ELR (cell line): ENCODE measurements around the gene VPS8.
A peak's percentile ranks its signal among the peaks of the same experiment; 100 is the strongest.

Source experiments
- DNase-seq: peaks from one replicate; pipeline ENCODE4 v3.0.0-alpha.2; 2015; ENCODE audit warnings: low read depth

Gene VPS8

DNA sequence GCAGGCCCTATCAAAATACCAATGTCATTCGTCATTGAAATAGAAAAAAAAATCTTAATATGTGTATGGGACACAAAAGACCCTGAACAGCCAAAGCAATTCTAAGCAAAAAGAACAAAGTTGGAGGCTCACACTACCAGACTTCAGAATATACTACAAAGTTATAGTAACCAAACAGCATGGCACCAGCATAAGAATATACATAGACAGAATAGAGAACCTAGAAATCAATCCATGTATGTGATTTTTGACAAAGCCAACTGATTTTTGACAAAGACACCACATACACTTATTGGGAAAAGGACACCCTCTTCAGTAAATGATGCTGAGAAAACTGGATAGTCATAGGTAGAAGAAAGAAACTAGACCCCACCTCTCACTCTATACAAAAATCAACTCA lies 245.9 kb downstream of the VPS8 start:
- DNase-seq = no peak

DNA sequence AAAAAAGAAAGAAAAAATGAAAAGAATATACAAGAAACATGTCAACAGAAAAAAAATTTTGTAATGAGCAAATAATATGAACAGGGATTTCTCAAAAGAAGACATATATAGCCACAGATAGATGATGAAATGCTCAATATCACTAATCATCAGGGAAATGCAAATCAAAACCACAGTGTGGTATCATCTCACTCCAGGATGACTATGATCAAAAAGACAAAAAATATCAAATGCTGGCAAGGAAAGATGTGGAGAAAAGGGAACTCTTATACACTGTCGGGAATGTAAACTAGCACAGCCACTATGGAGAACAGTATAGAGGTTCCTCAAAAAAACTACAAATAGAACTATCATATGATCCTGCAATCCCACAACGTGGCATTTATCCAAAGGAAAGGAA lies 246.8 kb downstream of the VPS8 start:
- no peak for DNase-seq

DNA sequence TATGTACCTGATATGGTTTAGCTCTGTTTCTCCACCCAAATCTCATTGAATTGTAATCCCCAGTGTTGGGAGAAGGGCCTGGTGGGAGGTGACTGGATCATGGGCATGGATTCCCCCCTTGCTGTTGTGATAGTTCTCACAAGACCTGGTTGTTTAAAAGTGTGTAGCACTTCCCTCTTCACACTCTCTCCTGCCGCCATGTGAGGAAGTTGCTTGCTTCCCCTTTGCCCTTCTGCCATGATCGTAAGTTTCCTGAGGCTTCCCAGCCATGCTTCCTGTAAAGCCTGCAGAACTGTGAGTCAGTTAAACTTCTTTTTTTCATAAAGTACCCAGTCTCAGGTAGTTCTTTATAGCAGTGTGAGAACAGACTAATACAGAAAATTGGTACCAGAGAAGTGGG lies 247.8 kb downstream of the VPS8 start:
- no peak for DNase-seq

DNA sequence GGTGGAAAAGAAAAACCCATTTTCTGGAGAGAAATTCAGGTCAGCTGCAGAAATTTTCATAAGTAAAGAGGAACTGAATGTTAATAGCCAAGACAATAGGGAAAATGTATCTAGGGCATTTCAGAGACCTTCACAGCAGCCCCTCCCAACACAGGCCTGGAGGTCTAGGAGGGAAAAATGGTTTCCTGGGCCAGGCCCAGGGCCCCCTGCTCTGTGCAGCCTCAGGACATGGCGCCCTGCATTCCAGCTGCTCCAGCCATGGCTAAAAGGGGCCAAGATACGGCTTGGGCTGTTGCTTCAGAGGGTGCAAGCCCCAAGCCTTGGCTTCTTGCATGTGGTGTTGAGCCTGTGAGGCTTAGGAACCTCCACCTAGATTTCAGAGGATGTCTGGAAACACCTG lies 248.7 kb downstream of the VPS8 start:
- DNase-seq = no peak

DNA sequence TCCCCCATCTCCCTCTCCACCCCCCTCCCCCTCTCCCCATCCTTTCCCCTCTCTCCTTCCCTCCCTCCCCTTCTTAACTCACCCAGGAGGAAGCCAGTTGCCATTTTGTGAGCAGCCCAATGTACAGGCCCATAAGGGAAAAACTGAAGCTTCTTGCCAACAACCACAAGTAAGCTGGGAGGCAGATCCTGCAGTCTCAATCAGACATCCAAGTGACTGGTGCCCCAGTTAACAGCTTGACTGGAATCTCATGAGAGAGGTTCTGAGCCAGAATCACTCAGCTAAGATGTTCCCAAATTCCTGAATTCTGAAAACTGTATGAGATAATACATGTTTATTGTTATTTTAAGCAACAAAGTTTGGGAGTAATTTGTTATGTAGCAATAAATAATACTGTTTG lies 250.2 kb downstream of the VPS8 start:
- no peak for DNase-seq

DNA sequence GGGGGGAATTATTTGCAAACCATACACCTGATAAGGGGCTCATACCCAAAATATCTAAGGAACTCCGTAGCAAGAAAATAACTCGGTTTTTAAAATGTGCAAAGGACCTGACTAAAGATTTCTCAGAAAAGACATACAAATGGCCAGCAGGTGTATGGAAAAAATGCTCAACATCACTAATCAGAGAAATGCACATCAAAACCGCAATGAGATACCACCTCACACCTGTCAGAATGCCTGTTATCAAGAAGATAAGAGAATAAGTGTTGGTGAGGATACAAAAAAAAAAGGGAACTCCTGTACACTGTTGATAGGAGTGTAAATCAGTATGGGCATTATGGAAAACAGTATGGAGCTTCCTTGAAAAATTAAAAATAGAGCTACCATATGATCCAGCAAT lies 251.5 kb downstream of the VPS8 start:
- no peak for DNase-seq

DNA sequence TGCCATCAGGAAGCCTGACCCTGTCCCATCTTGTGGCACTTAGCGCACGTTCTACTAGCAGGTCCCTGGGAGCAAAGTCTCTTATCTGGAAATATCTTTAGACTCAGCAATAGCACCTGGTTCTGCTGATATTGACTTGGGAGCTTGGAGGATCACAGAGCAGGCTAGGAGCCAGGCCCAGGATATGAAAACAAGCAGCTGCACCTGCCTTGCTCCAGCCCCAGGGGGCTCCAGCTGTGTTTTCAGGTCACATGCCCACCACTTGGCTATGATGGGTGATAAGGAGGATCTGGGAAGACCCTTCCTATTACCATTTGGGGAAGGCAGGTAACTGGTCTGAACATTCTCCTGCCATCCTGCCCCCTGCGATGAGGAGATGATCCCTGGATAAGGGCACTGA lies 253.1 kb downstream of the VPS8 start:
- DNase-seq = no peak

DNA sequence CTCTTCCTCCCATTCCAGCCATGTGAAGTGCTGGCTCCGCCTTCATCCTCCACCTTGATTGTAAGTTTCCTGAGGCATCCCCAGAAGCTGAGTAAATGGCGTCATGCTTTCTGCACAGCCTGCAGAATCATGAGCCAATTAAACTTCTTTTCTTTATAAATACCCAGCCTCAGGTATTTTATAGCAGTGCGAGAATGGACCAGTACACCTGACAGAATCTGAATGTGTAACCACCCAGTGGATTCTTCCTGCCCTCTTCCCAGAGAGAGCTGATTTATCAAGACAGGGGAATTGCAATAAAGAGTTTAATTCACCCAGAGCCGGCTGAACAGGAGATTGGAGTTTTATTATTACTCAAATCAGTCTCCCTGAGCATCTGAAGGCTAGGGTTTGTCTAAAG lies 254.3 kb downstream of the VPS8 start:
- DNase-seq = no peak

DNA sequence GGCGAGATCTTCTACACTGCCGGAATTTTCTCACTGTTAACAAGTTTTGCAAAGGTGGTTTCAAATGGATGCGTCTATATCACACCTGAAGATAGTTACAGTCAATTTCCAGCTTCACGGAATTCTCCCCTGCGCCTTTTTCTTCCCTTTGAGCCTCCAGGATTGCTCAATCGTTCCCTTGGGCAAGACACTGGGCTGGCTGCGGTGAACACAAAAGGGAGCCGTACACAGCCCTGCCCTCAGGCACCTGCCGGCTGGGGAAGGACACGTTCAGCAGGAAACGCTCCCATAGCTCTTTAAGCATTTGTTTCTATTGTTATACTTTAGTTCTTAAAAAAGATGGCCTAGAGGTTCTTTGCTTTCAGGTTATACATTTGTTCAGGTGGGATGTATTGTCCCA lies 255.2 kb downstream of the VPS8 start:
- DNase-seq = no peak

DNA sequence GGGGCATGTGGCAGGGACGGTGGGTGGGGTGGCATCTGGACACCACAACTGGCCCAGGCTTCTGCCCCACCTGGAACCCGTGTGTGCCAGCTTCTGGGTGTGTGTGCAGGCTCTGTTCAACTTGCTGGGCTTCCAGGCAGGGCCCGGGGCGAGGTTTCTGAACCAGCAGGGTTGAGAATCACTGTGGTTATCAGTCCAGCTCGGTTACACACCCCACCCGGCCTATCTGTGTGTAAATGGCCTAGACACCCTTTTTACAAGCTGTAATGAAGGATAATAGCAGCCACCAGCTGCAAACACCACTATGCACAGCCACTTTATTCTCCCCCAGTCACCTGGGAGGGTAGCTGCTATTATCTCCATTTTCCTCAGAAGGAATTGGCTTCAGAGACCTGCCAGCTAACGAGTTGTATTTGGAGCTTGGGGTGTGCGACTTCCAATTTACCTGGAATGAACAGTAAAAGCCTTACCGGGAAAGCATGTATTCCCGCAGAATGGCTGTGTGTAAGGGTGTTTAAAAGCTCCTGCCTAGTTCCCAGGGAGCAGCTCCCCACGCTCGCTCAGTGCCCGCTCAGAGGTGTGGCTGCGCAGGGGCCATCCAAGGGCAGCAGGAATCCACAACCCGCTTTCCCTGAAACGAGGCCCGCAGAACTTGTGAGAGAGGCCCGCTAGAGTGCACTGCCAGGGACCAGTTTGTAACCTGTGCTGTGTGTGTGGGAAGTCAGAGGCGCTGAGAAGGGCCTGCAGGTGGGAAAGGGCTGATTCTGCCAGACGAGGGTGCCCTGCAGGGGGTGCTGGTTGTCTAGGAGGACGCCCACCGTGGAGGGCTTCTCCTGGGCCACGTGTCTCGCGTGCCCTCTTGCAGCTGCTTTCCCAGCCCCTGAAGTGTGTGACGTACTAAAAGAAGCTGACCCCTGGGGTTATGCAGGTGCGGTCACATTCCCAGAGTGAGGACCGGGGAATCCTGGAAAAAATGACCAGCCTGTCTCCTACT lies 257.4 kb downstream of the VPS8 start:
- no peak for DNase-seq

DNA sequence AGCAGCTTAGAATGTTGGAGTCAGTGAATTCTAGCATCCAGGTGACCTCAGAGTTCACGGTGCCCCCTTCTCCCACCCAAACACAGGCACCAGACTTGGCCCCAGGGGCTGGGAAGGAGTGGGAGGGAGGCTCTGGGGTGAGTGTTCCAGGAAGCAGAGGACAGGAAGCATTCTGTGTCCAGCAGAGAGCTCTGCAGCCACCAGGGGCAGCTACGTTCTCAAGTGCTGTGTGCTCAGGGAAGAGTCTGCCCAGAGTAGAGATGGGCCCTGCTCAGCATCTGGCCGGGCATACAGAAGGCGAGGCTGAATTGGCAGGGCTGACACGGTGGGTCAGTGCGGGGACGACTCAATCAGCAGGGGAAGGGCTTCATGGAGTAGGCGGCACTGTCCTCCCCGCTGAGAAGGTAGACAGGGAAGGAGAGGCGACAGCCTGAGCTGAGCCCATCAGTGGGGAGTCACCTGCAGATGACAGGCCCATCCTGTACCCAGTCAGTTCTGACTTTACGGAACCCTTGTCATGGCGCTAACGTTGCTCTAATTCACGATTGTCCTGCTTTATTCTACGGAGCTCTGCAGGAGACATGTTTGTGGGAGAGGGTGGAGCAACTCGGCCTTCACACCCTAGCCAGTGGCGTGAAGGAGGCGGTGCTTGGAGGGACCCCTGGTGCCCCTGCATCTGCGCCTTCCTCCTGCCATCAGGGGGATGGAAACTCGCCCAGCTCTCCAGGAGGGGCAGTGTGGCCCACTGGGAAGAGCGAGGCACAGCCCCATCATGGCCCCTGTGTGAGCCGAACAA lies 258.7 kb downstream of the VPS8 start:
- DNase-seq = peak; percentile 55

DNA sequence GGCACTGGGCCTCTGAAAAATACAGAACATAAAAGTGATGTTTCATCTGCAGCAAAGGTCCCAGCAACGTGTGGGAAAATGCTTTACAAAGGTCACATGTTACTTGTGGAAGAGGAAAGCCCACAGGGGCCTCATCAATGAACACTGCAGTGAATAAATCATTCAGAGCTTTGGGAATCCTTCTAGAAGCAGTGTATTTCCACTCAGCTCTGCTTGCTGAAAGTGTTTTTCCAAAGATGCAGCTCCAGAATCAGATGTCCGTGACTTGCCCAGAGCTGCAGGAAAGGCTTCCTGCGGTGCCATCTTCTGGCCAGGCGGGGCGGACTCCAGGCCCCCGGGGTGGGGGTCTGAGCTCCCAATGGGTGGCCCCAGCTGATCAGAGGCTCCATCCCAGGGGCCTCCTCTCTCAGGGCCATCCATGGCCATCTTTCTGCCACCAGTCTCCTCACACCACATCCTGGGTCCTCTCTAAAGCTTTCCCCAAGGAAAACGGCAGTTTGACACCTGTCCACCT lies 259.4 kb downstream of the VPS8 start:
- DNase-seq = no peak

DNA sequence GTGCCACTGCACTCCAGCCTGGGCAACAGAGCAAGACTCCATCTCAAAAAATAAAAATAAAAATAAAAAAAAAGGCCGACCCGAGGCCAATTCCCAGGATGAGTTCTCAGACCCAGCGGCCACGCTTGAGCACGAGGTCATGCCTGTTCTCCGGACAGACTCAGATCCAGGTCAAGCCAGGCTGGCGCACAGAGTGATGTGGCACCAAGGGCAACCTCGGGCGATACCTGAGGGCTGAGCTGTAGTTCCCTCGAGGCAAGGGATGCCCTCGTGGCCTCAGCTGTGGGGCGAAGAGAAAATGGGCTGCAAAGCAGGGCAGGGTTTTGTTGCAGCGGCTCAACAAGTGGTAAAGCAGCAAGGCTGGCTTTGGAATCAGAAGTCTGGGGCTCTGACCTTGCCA lies 263.6 kb downstream of the VPS8 start:
- DNase-seq = no peak

DNA sequence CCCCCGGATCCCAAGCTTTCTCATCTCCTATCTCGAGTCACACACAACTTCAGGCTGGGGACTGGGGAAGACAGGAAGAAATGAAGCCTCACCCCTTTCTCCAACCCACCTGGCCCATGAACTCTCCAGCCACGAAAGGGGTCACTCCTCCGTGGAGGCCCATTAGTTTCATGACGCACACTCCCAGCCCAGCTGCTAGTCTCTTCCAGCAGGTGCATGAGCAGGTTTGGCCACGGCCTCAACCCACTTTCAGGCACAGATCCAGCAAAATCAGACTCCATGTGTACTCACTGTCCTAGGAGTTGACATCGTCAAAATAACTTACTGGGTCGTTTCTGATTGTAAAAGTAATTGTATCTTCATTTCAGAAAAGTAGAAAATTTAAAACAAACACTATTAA lies 264.3 kb downstream of the VPS8 start:
- no peak for DNase-seq

DNA sequence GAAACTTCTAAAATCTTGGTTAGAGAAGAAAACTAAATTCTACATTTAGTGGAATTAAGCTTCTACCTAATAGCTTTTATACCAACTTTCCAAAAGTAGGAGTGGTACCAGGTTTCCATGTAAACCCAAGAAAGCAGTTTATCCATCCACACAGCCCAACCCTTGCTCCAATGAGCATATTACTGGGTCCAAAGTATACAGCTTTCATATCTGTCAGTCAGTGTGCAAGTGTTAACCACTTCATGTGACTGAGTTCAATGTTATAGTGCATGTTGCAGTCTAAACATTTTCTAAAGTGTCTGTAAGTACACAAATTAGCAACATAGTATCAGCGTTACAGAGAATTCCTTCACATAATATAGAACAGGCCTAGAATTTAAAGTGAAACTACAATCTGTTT lies 267.7 kb downstream of the VPS8 start:
- DNase-seq = no peak

DNA sequence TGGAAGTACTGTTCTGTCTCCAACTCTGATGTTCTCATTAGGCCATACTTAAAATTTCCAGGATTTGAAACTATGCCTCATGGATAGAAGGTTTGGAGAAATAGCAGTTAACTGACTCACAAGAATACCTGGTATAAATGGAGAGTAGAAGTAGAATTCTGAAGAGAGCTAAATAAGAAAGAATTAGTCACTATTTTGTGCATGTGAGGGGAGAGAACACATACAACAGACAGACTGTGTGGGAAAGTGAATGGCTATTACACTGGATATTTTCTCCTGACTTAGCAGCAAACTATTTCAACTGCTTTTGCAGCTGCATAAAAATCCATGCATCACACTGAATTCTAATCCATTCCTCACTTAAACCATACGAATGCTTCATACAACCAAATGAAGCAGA lies 269.6 kb downstream of the VPS8 start:
- no peak for DNase-seq

DNA sequence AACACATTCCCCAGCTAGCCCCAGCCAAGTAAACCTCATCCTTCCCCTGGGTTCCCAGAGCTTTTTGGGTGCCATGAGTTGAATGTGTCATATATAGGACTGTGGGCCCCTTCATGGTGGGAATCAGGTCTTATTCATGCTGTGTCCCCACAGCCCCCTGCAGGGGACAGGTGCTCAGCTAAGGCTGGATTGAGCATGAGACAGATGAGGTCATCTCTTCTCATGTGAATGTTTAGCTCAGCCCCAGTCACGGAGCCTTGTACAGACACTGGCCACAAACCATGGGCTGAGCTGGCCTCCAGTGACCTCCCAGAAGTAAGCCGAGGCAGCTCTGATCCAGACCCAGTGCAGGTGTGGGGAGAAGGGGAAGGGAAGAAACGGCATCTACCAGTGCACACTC lies 270.2 kb downstream of the VPS8 start:
- no peak for DNase-seq

DNA sequence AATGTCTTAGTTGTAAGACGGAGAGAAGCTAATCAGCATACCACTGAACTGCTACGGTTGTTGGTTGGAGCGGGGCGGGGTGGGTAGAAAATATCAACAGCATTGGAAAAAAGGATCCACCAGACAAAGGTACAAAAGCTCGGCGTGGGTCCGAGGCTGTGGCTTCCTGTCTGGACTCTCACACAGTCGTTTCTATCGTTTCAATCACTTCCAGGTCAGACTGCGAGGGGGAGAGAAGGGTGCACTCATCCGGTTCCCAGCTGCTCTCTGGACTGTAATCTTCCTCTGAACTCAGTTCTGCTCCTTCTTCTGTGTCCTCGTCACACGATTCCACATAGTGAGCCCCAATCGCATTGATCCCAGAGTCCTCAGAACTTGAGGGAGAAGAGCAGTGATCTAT lies 270.9 kb downstream of the VPS8 start:
- DNase-seq = no peak

DNA sequence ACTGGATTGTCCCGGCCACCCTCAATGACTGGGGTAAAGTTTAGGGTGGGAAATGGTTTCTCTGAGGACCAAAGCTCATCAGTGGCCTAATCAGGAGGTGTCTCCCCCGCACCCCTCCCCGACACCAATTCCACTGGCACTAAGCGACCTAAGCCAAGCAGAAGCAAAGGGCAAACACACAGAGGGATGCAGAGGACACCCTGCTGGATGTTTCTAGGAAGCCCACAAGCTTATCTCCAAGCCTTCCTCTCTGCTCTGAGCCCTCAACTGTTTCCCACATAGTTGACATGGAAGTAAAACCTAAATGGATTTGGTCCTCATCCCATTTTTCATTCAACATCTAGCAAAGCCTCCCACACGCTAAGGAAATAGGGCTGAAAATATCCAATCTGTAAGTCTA lies 272.4 kb downstream of the VPS8 start:
- no peak for DNase-seq

DNA sequence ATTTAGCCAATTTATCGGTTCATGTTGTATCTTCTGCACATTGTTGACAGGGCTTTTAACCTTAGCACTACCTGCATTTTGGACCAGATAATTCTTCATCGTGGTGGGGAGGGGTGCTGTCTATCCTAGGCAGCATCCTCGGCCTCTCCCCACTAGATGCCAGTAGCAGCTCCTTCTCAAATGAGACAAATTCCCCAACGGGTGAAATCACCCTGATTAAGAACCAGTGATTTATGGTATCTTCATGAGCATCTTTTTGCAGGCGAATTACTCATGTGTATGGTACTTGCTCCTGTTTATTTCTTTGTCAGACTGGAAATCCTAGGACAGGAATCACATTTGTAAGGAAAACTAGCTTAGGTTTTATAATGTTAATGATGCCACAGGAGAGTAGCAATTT lies 272.9 kb downstream of the VPS8 start:
- DNase-seq = peak; percentile 82

DNA sequence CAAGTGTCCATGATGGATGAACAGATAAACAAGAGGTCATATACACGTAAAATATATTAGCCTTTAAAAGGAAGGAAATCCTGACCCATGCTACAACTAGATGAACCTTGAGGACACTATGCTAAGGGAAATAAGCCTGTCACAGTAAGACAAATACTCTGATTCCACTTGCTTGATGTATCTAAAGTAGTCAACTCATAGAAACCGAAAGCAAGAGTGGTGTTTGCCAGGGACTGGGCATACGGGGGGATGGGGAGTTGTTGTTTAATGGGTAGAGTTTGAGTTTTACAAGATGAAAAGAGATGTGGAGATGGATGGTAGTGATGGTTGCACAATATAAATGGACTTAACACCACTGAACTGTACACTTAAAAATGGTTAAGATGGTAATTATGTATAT lies 275.5 kb downstream of the VPS8 start:
- DNase-seq = no peak

DNA sequence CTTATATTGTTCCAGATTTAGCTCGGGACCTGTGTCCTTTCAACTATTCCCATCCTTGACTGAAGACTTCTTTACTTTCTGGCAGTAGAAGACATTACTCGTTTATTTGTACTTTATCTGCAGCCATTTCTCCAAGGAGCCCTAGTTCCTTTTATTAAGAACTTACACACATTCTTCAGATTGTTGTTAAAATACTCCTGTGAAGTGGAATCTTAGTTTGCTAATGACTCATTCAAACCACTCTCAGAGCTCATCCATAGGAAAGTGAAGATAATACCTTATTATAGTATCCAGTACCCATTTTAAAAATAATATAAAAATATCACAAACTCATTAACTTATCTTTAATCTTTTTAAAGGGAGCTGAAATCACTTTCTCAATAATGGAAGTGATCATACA lies 277.4 kb downstream of the VPS8 start:
- peak; percentile 53 for DNase-seq

DNA sequence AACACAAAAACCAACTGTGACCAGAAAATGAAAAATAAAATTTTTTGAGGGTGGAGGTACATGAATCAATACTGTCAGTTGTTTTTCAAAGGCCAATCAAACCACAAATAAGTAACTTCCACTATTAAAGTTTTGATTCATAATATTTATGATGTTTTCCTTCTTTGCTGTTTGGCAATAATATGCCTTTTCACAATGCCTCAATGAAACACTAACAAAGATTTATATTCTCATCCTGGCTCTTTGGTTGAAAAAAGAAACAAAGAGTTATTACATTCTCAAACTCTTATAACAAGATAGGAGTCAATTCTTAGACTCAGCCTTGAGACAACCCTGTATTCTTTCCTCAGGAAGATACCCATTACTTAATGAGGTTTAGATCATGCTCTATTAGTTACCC lies 277.8 kb downstream of the VPS8 start:
- DNase-seq = no peak
